ENCODE data around the gene IRF8.
"Not testable (repeated sequence)": the region's sequence is repeated elsewhere in the genome, so short reads cannot be mapped to it uniquely, and the experiment has no call there.

The IRF8 gene

DNA sequence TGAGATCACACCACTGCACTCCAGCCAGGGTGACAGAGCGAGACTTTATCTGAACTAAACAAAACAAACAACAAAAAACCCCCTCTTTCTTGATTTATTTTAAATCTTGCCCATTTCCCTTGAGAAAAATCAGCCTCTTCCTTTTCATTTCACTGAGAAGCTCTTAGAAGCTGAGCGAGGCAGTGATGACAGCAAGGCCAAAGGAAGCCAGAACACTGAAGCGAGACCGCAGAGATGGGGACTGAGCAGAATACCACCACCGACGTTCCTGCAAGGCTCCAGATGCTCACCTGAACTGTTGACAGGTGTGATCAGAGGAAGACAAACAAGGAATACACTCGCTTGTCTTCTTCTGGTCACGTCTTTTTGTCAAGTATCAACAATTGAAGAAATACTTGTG, 30.5 kb upstream of the IRF8 start:
- no peak for DNase-seq (ENCODE audit: low read depth)

- no peak for DNase-seq (ENCODE audit: low read depth)
Observed at GRCh38 chr16:85869206-85869605, 29.8 kb upstream of the IRF8 start.

- no peak for DNase-seq (ENCODE audit: low read depth)
Observed at GRCh38 chr16:85869785-85870558, 29.0 kb upstream of the IRF8 start.

DNA sequence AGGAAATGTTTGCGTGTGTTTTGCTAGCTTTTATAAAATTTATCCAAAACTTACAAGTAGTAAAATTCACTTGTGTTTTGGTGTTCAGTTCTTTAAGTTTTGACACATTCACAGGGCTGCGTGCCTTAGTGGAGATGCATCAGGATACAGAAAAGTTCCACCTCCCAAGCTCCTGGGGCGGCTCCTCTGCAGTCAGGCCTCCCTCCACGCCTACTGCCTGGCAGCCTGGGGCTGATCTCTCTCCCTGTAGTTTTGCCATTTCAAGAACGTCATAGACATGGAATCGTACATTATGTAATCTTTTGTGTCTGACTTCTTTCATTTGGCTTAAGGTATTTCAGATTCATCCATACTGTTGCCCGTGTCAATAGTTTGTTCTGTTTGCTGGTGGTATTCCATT, 27.2 kb upstream of the IRF8 start:
- no peak for DNase-seq (ENCODE audit: low read depth)

DNA sequence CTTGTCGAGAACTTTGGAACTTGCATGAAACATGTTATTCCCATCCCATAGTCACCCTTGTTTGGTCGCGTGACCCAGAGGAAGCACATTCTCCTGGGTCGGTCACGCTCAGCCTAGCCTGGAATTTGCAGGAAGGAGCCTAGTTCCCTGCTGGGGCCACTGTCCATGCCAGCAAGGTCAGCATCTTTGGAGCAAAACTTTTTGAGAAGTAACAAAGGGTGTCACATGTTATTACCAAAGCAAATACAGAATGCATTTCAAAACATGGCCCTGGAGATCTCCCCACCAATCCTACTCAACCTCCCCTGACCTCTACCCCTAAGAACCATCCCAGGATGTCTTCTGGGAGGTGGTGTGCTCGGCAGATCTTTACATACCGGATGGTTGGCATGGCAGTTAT, 26.2 kb upstream of the IRF8 start:
- DNase-seq (ENCODE audit: low read depth): no peak

GRCh38 chr16:85873153-85873552, 25.8 kb upstream of the IRF8 start:
- DNase-seq (ENCODE audit: low read depth): no peak

GRCh38 chr16:85874031-85874430, 24.9 kb upstream of the IRF8 start:
- not testable (repeated sequence) for DNase-seq (ENCODE audit: low read depth)

- no peak for DNase-seq (ENCODE audit: low read depth)
Observed at GRCh38 chr16:85878407-85878806, 20.6 kb upstream of the IRF8 start.

- DNase-seq (ENCODE audit: low read depth): peak; percentile 18
Observed at GRCh38 chr16:85878875-85879274, 20.1 kb upstream of the IRF8 start.

GRCh38 chr16:85879549-85879948, 19.4 kb upstream of the IRF8 start:
- no peak for DNase-seq (ENCODE audit: low read depth)

DNA sequence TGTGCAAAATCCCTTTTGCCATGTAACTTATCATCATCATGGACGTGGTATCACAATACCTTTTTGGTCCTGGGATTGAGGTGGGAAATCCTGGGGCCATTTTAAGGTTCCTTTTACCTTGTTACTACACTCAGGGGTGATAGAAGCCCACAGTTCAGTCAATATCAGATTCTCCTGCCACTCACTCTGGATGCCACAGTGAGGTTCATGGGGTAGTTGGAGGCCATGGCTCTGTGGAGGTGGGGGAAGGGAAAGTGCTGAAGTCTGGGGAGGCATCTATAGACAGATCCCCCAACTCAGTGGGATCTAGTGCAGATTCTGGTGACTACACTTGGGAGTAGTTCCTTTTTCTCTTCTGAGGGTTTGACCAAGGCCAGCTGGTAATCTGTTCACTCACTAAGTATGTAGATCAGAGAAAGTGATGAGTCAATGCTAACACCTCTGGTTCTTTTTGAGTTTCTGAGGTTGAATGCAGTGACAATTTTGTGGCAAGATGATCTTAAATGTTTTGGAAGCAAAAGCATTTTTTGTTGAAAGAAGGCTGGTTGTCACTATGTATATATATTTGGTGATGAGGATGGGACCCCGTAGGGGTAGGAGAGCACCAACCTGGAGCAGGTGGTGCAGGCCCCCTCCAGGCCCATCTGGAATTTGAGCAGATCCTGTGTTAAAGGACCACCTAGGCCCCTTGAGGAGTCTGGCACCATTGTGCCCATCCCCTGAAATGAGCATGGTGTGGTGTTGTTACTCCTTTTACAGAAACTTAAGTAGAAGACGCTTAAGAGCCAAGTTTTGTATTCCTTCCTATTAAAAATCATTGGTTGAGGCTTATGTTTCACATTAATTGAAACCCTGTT, 18.8 kb upstream of the IRF8 start:
- DNase-seq (ENCODE audit: low read depth): no peak

DNA sequence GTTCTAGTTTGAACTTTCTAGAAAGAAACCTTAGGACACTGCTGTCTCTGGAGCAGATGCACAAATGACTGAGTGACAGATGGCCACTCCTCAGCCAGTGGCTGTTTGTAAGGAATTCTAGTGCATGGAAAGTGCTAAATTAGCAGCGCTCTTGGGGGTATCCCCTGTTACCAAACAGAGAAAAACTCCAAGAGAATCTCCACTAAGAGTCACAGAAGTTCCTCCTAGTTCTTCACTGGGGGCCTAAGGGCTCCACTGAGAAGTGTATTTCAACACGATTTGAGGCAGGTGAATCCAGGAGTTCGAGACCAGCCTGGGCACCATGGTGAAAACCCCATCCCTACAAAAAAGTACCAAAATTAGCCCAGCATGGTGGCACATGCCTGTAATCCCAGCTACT, 18.1 kb upstream of the IRF8 start:
- DNase-seq (ENCODE audit: low read depth): no peak

GRCh38 chr16:85881436-85881835, 17.5 kb upstream of the IRF8 start:
- no peak for DNase-seq (ENCODE audit: low read depth)

DNA sequence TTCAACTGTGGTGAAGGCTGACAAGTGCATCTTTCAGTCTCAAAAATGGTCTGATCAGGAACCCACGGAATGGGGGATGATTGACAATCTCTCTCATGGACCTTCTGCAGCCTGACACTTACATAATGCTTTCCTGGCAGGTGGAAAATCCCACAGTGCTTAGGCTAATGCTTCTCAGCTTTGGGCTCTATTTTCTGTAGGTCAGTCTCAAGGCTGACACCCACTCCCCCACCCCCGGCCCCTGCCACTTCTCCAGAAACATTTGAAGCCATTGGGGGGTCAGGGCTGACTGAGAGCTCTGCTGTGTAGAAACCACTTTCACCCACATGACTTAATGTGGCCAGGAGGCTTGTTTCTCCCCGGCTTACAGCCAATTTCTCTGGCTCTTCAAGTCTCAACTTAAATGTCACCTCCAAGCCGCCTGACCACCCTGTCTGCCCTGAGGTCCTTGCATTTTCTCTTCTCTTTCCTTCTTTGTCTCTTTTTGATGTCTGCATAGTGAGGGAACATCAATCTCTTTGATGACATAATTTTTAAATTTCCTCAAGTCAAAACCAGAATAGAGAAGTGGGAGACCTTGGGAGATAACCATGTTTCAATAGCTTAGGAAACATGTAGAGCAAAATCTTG, 16.7 kb upstream of the IRF8 start:
- no peak for DNase-seq (ENCODE audit: low read depth)

GRCh38 chr16:85883813-85884212, 15.1 kb upstream of the IRF8 start:
- no peak for DNase-seq (ENCODE audit: low read depth)

DNA sequence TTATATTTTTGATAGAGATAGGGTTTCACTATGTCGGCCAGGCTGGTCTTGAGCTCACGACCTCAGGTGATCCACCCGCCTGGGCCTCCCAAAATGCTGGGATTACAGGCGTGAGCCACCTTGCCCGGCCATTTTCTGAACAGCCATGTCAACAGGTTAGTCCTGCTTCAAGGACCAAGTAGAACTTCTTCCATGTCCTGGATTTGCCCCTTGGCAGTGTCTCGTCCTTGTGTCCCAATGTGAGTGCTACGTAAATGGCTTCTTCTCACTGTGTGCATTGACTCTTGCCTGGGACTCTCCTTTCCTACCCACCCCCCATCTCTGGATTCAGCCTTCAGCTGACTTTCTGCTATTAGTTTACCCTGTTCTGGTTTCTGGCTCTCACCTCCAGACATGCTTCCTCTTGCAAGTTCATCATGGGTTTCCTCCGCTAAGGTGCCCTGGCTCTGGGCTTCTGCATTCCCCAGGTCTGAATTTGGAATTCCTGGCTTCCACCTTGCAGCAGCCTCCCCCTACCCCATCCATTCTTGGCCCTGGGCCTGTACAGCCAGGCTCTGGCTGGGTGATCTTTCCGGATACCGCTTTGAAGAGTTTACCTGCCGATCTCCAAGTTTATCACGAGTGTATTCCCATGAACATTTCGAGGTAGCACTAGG, 14.0 kb upstream of the IRF8 start:
- no peak for DNase-seq (ENCODE audit: low read depth)

GRCh38 chr16:85885537-85885936, 13.4 kb upstream of the IRF8 start:
- DNase-seq (ENCODE audit: low read depth): no peak

DNA sequence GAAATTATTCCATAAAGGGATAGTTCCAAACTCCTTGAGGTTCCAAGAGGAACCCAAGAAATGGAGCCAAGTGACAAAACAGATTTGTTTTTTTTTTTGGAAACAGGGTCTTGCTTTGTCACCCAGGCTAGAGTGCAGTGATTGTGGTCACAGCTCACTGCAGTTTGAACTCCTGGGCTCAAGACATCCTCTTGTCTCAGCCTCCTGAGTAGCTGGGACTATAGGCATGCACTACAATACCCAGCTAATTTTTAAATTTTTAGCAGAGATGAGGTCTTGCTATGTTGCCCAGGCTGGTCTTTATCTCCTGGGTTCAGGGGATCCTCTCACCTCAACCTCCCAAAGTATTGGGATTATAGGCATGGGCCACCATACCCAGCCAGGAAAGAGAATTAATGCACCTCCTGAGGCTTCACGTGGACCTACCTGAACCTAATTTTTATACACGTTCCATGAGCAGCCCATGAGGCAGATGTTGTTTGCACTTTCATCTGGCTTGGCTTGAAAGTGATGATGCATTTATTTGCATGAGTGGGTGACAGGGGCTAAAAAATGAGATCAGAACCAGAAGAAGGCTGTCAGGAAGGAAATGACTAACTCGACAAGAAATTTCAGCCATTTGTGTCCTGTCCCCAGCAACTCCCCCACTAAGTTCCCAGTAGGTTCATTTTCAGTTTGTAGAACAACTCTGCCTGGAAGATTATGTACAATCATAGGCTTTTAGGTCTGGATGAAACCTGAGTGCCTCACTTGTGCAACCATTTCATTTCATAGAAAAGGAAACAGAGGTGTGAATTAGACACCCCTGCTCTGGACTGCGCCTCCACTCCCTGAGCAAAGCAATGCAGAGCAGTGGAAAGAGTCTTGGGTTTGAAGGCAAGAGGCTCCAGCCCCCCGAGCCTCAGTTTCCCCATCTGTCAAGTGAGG, 10.3 kb upstream of the IRF8 start:
- peak; percentile 54 for DNase-seq (ENCODE audit: low read depth)

GRCh38 chr16:85891033-85891775, 7.8 kb upstream of the IRF8 start:
- no peak for DNase-seq (ENCODE audit: low read depth)

DNA sequence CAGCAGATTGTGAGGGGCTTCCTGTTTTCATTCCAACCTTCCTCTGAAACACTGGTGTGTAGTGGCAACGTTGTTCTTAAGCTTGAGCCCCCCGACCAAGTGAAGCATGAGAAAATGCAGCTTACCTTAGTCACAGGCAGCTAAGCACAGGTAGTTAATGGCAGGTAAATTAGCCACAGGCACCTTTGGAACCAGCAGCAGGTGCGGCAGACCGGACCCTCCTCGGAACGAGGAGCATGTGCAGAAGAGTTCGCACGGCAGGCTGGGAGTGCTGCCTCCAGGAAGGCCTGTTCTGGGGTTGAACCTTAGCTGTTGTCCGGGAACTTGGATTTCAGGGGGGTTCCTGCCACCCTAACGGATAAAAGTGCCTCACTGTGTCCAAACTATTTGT, 7.2 kb upstream of the IRF8 start:
- DNase-seq (ENCODE audit: low read depth): no peak

- DNase-seq (ENCODE audit: low read depth): no peak
Observed at GRCh38 chr16:85892760-85893159, 6.2 kb upstream of the IRF8 start.

All from HS-5 (cell line).